ENCODE results near the gene EEFSEC. TPM values are rescaled to one million over a fixed set of nuclear protein-coding genes. Genes with fewer than 3 reads are reported as not detected.

Gene EEFSEC
- polyA plus RNA-seq, 1 experiment: 6.8 TPM

- peaks cover 3% of the 10 kb centered on the region for H3K27me3 ChIP-seq (ENCODE audit: control insufficient read depth, insufficient read depth, low read length)
- POLR2A ChIA-PET: no interaction called here
- H3K9me3 ChIP-seq (ENCODE audit: control insufficient read depth, insufficient read depth, low read length): peaks cover 4% of the 10 kb centered on the region; the same call in 1 of the 2 replicates
- H3K4me3 ChIP-seq (ENCODE audit: low read depth, low read length): no peak overlapping the region
- H3K27ac ChIP-seq (ENCODE audit: low read depth, low read length): no peak overlapping the region
- no peak for TF ChIP-seq CTCF (IDR thresholded peaks at IDR 0.05; ENCODE audit: low read depth, low read length)
- CTCF ChIA-PET: no interaction called here
- no peak for DNase-seq (ENCODE audit: low read depth, low spot score)
Observed at GRCh38 chr3:128127236-128127635, 26.0 kb upstream of the EEFSEC start.

DNA sequence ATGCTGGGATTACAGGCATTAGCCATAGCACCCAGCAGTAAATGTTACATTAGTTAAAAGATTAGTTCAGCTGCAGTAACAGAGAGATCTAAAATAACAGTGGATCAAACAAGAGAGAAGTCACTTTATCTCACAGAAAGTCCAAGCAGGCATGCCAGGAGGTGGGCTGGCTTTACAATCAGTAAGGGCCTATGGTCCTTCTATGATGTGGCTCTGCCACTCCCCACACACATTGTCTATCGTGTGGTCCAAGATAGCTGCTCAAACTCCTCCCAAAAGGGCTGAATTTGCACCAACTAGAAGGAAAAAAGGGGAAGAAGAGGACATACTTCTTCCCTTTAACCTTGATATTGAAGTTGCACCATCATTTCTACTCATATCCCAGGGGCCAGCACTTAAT, 25.0 kb upstream of the EEFSEC start:
- no peak for TF ChIP-seq CTCF (IDR thresholded peaks at IDR 0.05; ENCODE audit: low read depth, low read length)
- Histone ChIP-seq H3K27ac (ENCODE audit: low read depth, low read length) (no peak overlapping the region), H3K4me3 (ENCODE audit: low read depth, low read length) (no peak overlapping the region), H3K27me3 (ENCODE audit: control insufficient read depth, insufficient read depth, low read length) (peaks cover 3% of the 10 kb centered on the region), H3K9me3 (ENCODE audit: control insufficient read depth, insufficient read depth, low read length) (peaks cover 2% of the 10 kb centered on the region; the same call in 1 of the 2 replicates)
- ChIA-PET CTCF (no interaction called here), POLR2A (interaction anchor here (0.7 kb wide), 1 partner anchor 48 kb away, joined by 3 read pairs; no protein-coding TSS in a partner anchor)
- no peak for DNase-seq (ENCODE audit: low read depth, low spot score)

DNA sequence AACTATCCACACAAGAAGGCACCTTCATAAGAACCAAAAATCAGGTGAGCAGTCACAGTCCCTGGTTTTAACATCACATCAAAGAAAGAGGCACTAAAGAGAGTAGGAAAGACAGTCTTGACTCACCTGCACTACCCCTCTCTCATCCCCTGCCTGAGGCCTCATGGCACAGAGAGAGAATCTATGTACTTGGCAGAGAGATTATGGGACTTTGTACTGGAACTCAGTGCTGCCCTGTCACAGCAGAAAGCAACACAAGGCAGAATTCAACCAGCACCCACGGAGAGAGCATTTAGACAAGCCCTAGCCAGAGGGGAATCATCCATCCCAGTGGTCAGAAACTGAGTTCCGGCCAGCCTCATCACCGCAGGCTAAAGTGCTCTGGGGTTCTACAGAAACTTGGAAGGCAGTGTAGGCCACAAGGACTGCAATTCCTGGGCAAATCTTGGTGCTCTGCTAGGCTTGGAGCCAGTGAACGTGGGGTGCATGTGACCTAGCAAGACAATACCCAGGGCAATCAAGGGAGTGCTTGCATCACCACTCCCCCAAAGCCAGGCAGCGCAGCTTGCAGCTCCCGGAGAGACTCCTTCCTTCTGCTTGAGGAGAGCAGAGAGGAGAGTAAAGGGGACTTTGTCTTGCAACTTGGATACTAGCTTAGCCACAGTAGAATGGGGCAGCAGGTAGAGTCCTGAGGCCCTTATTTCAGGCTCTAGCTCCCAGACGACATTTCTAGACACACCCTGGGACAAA, 21.2 kb upstream of the EEFSEC start:
- no peak overlapping the region for H3K27ac ChIP-seq (ENCODE audit: low read depth, low read length)
- TF ChIP-seq CTCF (IDR thresholded peaks at IDR 0.05; ENCODE audit: low read depth, low read length): no peak
- POLR2A ChIA-PET: interaction anchor here (1.9 kb wide), 1 partner anchor 9 kb away, joined by 6 read pairs; the partner anchor contains the start of gene RUVBL1
- no peaks in the 10 kb centered on the region for H3K9me3 ChIP-seq (ENCODE audit: control insufficient read depth, insufficient read depth, low read length)
- no peak for DNase-seq (ENCODE audit: low read depth, low spot score)
- no peak overlapping the region for H3K4me3 ChIP-seq (ENCODE audit: low read depth, low read length)
- H3K27me3 ChIP-seq (ENCODE audit: control insufficient read depth, insufficient read depth, low read length): peaks cover 13% of the 10 kb centered on the region
- CTCF ChIA-PET: interaction anchor here (1.4 to 3.6 kb wide), 7 partner anchors 9 to 63 kb away, joined by 5 to 81 read pairs (median 13); partner anchors contain the start of gene RUVBL1

- Histone ChIP-seq H3K9me3 (ENCODE audit: control insufficient read depth, insufficient read depth, low read length) (no peaks in the 10 kb centered on the region), H3K4me3 (ENCODE audit: low read depth, low read length) (no peak overlapping the region), H3K27ac (ENCODE audit: low read depth, low read length) (no peak overlapping the region), H3K27me3 (ENCODE audit: control insufficient read depth, insufficient read depth, low read length) (peaks cover 16% of the 10 kb centered on the region)
- DNase-seq (ENCODE audit: low read depth, low spot score): peak; percentile 23
- POLR2A ChIA-PET: interaction anchor here (1.1 to 1.9 kb wide), 3 partner anchors 10 to 58 kb away, joined by 3 to 6 read pairs (median 3); partner anchors contain the start of gene RUVBL1
- TF ChIP-seq CTCF (IDR thresholded peaks at IDR 0.05; ENCODE audit: low read depth, low read length): peak; percentile 77
- CTCF ChIA-PET: interaction anchor here (0.5 to 3.6 kb wide), 37 partner anchors 8 to 636 kb away, joined by 3 to 81 read pairs (median 4); partner anchors contain the start of gene RUVBL1
Observed at GRCh38 chr3:128133273-128133883, 19.9 kb upstream of the EEFSEC start.

GRCh38 chr3:128143496-128143895, 9.8 kb upstream of the EEFSEC start:
- ChIA-PET POLR2A (no interaction called here), CTCF (interaction anchor here (0.7 to 2.8 kb wide), 2 partner anchors 10 to 132 kb away, joined by 3 to 16 read pairs; no protein-coding TSS in a partner anchor)
- Histone ChIP-seq H3K27ac (ENCODE audit: low read depth, low read length) (no peak overlapping the region), H3K4me3 (ENCODE audit: low read depth, low read length) (no peak overlapping the region), H3K27me3 (ENCODE audit: control insufficient read depth, insufficient read depth, low read length) (peaks cover 17% of the 10 kb centered on the region), H3K9me3 (ENCODE audit: control insufficient read depth, insufficient read depth, low read length) (no peaks in the 10 kb centered on the region)
- no peak for DNase-seq (ENCODE audit: low read depth, low spot score)
- TF ChIP-seq CTCF (IDR thresholded peaks at IDR 0.05; ENCODE audit: low read depth, low read length): no peak

Data from AG04450 (cell line).